Suprapubic skin (tissue), 3 donors: ENCODE measurements around the gene LGALS14.

ENCODE experiments used
- CTCF ChIP-seq, 2 donors: fragments of 200-600 bp in 1 of 2; fragments of 450-650 bp in 1 of 2; sonication (generic) in 1 of 2; IDR thresholded peaks; one replicate each; pipeline ENCODE4 v1.5.1; 2016 to 2019; ENCODE audit warnings: antibody characterized with exemption in 2 of 2, mild to moderate bottlenecking in 1 of 2, moderate library complexity in 1 of 2
- POLR2A ChIP-seq, 2 donors: fragments of 450-650 bp; IDR thresholded peaks; one replicate each; pipeline ENCODE4 v1.6.1; 2017; ENCODE audit warnings: antibody characterized with exemption in 2 of 2, mild to moderate bottlenecking in 2 of 2, moderate library complexity in 2 of 2

- TF ChIP-seq CTCF (IDR thresholded peaks at IDR 0.05) (no peak), POLR2A (IDR thresholded peaks at IDR 0.05) (no peak)
Observed at GRCh38 chr19:39679791-39680168, 24.5 kb upstream of the LGALS14 start.
